PC-9 (cell line): Measurements from ENCODE around the gene LILRA2. TPM values are rescaled to one million over a fixed set of nuclear protein-coding genes. Genes with fewer than 3 reads are reported as not detected.

ENCODE experiments used
- BruUV-seq: library from RNA; stranded (reverse); fragments of 400-500 nt; replicated peaks from 2 replicates; lab custom pipeline; 2021; lab: Mats Ljungman, UMichigan
- CTCF ChIA-PET: fragments of 300-600 bp; sonication (Branson Sonifier 250); formaldehyde crosslinking; loops from one replicate; lab custom pipeline; 2022; ENCODE audit warnings: antibody characterized with exemption; lab: Charles Lee
- POLR2A ChIA-PET: fragments of 300-600 bp; sonication (Branson Sonifier 250); formaldehyde crosslinking; loops from one replicate; lab custom pipeline; 2022; ENCODE audit warnings: antibody characterized with exemption; ENCODE audit not compliant: unreplicated experiment; lab: Charles Lee
- DNase-seq, 2 experiments: peaks; one replicate each; pipeline versions ENCODE4 v3.0.0 to v3.0.0-alpha.2; 2015 to 2022; ENCODE audit warnings: mixed read lengths in 1 of 2
- H2AFZ ChIP-seq: fragments of 200-600 bp; sonication (generic); 2 replicates; pipeline ENCODE4 v1.8.1; 2017; ENCODE audit warnings: antibody characterized with exemption
- H3F3A ChIP-seq: fragments of 200-600 bp; sonication (generic); 2 replicates; pipeline ENCODE4 v1.8.1; 2017; ENCODE audit warnings: antibody characterized with exemption, mild to moderate bottlenecking, low read depth; ENCODE audit not compliant: insufficient read depth
- H3K27ac ChIP-seq: fragments of 200-600 bp; sonication (generic); 2 replicates; pipeline ENCODE4 v1.6.1; 2016; ENCODE audit warnings: mixed run types
- H3K27me3 ChIP-seq: fragments of 200-600 bp; sonication (generic); 2 replicates; pipeline ENCODE4 v1.6.1; 2016; ENCODE audit warnings: low read depth, mixed run types; ENCODE audit not compliant: insufficient read depth
- H3K36me3 ChIP-seq: fragments of 200-600 bp; sonication (generic); 2 replicates; pipeline ENCODE4 v1.6.1; 2016; ENCODE audit warnings: low read depth, mixed run types
- H3K4me1 ChIP-seq: fragments of 200-600 bp; sonication (generic); replicated peaks from 2 replicates; pipeline ENCODE4 v1.6.1; 2016; ENCODE audit warnings: mixed run types; ENCODE audit not compliant: insufficient read depth
- H3K4me2 ChIP-seq: fragments of 200-600 bp; sonication (generic); 2 replicates; pipeline ENCODE4 v1.6.1; 2017; ENCODE audit warnings: mixed run types
- H3K4me3 ChIP-seq: fragments of 200-600 bp; sonication (generic); 2 replicates; pipeline ENCODE4 v1.6.1; 2016; ENCODE audit warnings: mixed run types
- H3K79me2 ChIP-seq: fragments of 200-600 bp; sonication (generic); 2 replicates; pipeline ENCODE4 v1.6.1; 2017; ENCODE audit warnings: low read depth, mixed run types
- H3K9me2 ChIP-seq: fragments of 200-600 bp; sonication (generic); 2 replicates; pipeline ENCODE4 v1.8.1; 2017; ENCODE audit warnings: mild to moderate bottlenecking; ENCODE audit not compliant: insufficient read depth
- H3K9me3 ChIP-seq: fragments of 200-600 bp; sonication (generic); 2 replicates; pipeline ENCODE4 v1.8.1; 2016; ENCODE audit warnings: low read depth; ENCODE audit not compliant: insufficient read depth
- H4K20me1 ChIP-seq: fragments of 200-600 bp; sonication (generic); 2 replicates; pipeline ENCODE4 v1.8.1; 2017; ENCODE audit not compliant: insufficient read depth
- EZH2 ChIP-seq: fragments of 200-600 bp; sonication (generic); IDR thresholded peaks from 2 replicates; pipeline ENCODE4 v1.8.0; 2017; ENCODE audit warnings: antibody characterized with exemption, low read depth
- intact Hi-C: fragments of 100-400 bp; cut with micrococcal nuclease; formaldehyde crosslinking; loops from one replicate; pipeline ENCODE4 v1.10.0; 2022; ENCODE audit not compliant: unreplicated experiment
- total RNA-seq: library from RNA; stranded (reverse); gene quantifications from 2 replicates; pipeline ENCODE4 v1.2.3, GENCODE V29; 2021
- TF ChIP-seq, protein P1 (sequence below): fragments of 200-600 bp; sonication (generic); conservative IDR thresholded peaks from 2 replicates; pipeline ENCODE4 v1.6.1; 2017; ENCODE audit warnings: mixed run types, antibody characterized with exemption, mild to moderate bottlenecking, moderate library complexity

Gene LILRA2
- total RNA-seq, 1 experiment from 2014 or later, result not detected

DNA sequence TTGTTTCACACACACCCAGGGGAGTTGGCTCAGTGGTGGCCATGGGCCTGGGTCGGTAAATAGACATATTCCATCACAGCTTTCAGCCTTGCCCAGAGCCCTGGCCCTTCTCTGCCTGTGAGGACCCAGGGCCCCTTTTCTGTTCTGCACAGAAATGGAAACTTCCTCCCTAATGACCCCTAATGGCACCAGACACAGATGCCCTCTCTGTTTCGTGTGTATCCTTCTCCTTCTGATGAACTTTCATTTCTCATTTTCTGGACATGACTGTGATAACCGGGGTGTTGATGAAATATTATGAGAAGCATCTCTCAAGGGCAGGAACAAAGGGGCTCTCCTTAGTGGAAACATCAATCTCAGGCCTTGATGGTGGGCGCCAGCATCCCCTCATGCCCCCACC lies 32.6 kb downstream of the LILRA2 start:
- POLR2A ChIA-PET, result no interaction called here
- Histone ChIP-seq H2AFZ (no peak overlapping the region), H3K9me2 (no peaks in the 10 kb centered on the region), H3K4me3 (no peak overlapping the region), H3K9me3 (no peaks in the 10 kb centered on the region), H3K27me3 (peaks cover 83% of the 10 kb centered on the region), H3F3A (no peaks in the 10 kb centered on the region), H3K79me2 (no peaks in the 10 kb centered on the region), H3K27ac (no peak overlapping the region), H3K4me2 (no peak overlapping the region), H3K4me1 (no peaks in the 10 kb centered on the region), H3K36me3 (no peaks in the 10 kb centered on the region), H4K20me1 (no peaks in the 10 kb centered on the region)
- no peak for TF ChIP-seq EZH2
- CTCF ChIA-PET, result no interaction called here
- intact Hi-C loops, result no loop called here
- peak in 1 of 2 experiments; percentile 30 for DNase-seq
- no TSS peak for BruUV-seq

DNA sequence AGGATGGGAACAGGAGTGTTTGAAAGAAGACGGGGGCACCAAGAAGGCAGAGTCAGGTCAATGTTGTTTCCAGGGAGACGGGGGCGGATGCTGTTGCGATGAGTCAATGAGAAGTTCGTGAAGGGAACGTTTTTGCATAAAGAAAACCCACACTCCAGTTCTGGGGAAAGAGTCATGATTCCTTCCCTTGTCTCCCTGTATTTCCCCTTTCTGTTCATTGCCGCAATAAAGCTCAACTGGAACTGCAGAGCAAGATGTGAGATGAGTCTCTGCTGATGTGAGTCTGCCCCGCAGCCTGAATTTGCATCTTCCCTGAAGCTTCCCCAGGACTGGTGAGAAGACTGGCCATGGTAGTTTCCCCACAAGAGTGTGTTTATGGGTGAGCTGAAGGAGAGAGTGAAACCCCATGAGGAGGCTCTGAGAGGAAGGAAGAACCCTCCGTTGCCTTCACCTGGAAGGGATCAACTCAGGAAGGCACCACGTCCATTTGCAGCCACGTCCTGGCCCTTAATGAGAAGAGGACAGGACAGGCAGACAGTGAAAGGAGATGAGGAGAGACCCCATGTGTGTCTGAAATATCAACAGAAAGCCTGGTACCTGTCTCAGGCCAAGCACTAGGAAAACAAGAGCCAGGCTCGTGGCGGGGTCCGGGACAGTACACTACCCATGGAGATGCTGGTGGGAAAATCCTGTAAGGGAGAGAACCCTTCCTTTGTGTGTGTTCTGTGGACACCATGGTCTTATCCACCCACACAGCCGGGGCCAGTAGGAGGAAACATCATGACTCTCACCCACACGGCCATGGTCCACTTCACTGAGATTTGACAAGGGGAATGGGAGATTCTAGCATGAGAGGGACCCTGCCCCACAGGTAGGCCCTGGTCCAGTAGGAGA lies 33.5 kb downstream of the LILRA2 start:
- Histone ChIP-seq H3K4me3 (no peak overlapping the region), H2AFZ (no peak overlapping the region), H3K4me1 (no peaks in the 10 kb centered on the region), H3K9me3 (no peaks in the 10 kb centered on the region), H3K9me2 (no peaks in the 10 kb centered on the region), H3K79me2 (no peaks in the 10 kb centered on the region), H3F3A (no peaks in the 10 kb centered on the region), H3K27ac (no peak overlapping the region), H3K36me3 (no peaks in the 10 kb centered on the region), H3K4me2 (no peak overlapping the region), H3K27me3 (peaks cover 82% of the 10 kb centered on the region), H4K20me1 (no peaks in the 10 kb centered on the region)
- intact Hi-C loops, result no loop called here
- ChIA-PET POLR2A (no interaction called here), CTCF (no interaction called here)
- peak in 1 of 2 experiments; percentile 10 for DNase-seq
- TF ChIP-seq EZH2, result no peak
- TF ChIP-seq, protein P1, sequence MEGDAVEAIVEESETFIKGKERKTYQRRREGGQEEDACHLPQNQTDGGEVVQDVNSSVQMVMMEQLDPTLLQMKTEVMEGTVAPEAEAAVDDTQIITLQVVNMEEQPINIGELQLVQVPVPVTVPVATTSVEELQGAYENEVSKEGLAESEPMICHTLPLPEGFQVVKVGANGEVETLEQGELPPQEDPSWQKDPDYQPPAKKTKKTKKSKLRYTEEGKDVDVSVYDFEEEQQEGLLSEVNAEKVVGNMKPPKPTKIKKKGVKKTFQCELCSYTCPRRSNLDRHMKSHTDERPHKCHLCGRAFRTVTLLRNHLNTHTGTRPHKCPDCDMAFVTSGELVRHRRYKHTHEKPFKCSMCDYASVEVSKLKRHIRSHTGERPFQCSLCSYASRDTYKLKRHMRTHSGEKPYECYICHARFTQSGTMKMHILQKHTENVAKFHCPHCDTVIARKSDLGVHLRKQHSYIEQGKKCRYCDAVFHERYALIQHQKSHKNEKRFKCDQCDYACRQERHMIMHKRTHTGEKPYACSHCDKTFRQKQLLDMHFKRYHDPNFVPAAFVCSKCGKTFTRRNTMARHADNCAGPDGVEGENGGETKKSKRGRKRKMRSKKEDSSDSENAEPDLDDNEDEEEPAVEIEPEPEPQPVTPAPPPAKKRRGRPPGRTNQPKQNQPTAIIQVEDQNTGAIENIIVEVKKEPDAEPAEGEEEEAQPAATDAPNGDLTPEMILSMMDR, result no peak
- BruUV-seq, result no TSS peak

DNA sequence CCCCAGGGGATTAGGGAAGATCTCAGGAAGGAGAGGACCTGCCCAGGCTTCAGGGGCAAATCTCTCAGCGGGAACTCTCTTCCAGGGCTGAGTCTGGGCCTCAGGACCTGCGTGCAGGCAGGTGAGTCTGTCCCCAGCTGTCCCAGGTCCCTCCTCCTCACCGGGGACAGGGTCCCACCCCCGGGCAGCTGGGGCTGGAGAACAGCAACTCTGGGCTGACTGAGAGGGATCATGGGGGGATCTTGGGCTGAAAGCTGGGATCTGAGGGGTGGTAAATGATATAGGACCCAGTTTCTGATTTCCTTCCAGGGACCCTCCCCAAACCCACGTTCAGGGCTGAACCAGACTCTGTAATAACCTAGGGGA lies 34.2 kb downstream of the LILRA2 start:
- no peak for DNase-seq
- Histone ChIP-seq H3K4me1 (no peaks in the 10 kb centered on the region), H3F3A (no peaks in the 10 kb centered on the region), H3K27ac (no peak overlapping the region), H4K20me1 (no peaks in the 10 kb centered on the region), H3K36me3 (no peaks in the 10 kb centered on the region), H3K4me2 (no peak overlapping the region), H3K79me2 (no peaks in the 10 kb centered on the region), H2AFZ (no peak overlapping the region), H3K9me3 (no peaks in the 10 kb centered on the region), H3K27me3 (peaks cover 77% of the 10 kb centered on the region), H3K4me3 (no peak overlapping the region), H3K9me2 (no peaks in the 10 kb centered on the region)
- TF ChIP-seq, protein P1, result no peak
- TF ChIP-seq EZH2, result no peak
- ChIA-PET CTCF (no interaction called here), POLR2A (no interaction called here)
- BruUV-seq, result no TSS peak
- intact Hi-C loops, result no loop called here
